ENCODE data around the gene BRI3.
A peak's percentile ranks its signal among the peaks of the same experiment; 100 is the strongest.

Gene BRI3

DNA sequence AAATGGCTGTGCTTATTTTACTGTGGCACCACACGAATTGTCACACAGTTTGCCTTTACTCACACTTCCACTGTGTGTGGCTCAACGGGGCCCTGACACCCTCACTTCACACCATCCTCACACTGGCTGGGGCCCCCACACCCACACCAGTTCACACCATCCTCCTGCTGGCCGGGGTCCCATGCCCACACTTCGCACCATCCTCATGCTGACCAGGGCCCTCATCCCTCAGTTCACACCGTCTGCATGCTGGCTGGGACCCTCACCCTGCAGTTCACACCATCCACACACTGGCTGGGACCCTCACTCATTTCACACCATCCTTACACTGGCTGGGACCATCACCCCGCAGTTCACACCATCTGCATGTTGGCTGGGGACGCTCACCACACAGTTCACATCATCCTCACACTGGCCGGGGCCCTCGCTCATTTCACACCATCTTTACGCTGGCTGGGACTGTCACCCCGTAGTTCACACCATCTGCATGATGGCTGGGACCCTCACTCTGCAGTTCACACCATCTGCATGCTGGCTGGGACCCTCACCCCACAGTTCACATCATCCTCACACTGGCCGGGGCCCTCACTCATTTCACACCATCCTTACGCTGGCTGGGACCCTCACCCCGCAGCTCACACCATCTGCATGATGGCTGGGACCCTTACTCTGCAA is 36.0 kb downstream of the BRI3 start:
- no peak overlapping the region for H3K4me3 ChIP-seq (ENCODE audit: control insufficient read depth, low read depth, low read length)
- TF ChIP-seq, protein P1, sequence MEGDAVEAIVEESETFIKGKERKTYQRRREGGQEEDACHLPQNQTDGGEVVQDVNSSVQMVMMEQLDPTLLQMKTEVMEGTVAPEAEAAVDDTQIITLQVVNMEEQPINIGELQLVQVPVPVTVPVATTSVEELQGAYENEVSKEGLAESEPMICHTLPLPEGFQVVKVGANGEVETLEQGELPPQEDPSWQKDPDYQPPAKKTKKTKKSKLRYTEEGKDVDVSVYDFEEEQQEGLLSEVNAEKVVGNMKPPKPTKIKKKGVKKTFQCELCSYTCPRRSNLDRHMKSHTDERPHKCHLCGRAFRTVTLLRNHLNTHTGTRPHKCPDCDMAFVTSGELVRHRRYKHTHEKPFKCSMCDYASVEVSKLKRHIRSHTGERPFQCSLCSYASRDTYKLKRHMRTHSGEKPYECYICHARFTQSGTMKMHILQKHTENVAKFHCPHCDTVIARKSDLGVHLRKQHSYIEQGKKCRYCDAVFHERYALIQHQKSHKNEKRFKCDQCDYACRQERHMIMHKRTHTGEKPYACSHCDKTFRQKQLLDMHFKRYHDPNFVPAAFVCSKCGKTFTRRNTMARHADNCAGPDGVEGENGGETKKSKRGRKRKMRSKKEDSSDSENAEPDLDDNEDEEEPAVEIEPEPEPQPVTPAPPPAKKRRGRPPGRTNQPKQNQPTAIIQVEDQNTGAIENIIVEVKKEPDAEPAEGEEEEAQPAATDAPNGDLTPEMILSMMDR (conservative IDR thresholded peaks at IDR 0.05; ENCODE audit: control insufficient read depth, insufficient read depth, low read depth, low read length): no peak
- DNase-seq (ENCODE audit: low read depth): no peak

DNA sequence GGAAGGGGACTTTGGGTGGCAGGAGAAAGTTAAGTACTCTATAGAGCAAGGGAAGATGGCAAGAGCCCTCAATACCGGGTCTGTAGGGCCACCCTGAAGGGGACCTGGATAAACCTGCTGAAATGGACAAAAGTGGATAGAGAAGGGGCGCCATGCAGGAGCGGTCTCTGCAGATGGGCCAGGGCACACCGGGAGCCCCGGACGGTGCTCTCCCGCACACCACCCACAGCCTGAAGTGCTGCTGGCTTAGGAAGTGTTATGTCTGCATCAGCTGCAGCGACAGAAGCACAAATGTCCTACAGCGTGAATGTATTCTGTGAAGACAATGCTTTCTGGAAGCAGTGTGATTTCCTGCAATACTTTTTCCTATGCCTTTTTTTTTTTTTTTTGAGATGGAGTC is 37.7 kb downstream of the BRI3 start:
- no peak overlapping the region for H3K4me3 ChIP-seq (ENCODE audit: control insufficient read depth, low read depth, low read length)
- no peak for DNase-seq (ENCODE audit: low read depth)
- TF ChIP-seq, protein P1 (conservative IDR thresholded peaks at IDR 0.05; ENCODE audit: control insufficient read depth, insufficient read depth, low read depth, low read length): no peak

DNA sequence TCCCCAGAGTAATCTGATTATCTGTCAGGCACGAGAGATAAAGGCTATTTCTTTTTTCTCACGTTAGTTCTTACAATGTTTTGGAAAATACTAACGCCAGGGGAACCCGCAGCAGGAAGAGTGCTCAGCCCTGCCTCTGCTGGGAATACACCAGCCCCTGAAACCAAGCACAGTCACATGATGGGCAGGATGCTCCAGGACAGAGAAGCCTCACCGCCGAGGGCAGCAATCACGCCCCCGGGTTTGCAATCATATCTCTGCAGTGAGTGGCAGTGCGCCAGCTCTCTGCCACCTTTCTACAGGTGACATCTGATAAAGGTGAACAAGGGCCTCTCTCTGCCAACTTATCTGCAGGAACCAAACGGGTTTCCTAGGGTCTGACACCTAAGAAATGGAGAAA is 39.8 kb downstream of the BRI3 start:
- no peak for DNase-seq (ENCODE audit: low read depth)
- TF ChIP-seq, protein P1 (conservative IDR thresholded peaks at IDR 0.05; ENCODE audit: control insufficient read depth, insufficient read depth, low read depth, low read length): no peak
- H3K4me3 ChIP-seq (ENCODE audit: control insufficient read depth, low read depth, low read length): no peak overlapping the region

DNA sequence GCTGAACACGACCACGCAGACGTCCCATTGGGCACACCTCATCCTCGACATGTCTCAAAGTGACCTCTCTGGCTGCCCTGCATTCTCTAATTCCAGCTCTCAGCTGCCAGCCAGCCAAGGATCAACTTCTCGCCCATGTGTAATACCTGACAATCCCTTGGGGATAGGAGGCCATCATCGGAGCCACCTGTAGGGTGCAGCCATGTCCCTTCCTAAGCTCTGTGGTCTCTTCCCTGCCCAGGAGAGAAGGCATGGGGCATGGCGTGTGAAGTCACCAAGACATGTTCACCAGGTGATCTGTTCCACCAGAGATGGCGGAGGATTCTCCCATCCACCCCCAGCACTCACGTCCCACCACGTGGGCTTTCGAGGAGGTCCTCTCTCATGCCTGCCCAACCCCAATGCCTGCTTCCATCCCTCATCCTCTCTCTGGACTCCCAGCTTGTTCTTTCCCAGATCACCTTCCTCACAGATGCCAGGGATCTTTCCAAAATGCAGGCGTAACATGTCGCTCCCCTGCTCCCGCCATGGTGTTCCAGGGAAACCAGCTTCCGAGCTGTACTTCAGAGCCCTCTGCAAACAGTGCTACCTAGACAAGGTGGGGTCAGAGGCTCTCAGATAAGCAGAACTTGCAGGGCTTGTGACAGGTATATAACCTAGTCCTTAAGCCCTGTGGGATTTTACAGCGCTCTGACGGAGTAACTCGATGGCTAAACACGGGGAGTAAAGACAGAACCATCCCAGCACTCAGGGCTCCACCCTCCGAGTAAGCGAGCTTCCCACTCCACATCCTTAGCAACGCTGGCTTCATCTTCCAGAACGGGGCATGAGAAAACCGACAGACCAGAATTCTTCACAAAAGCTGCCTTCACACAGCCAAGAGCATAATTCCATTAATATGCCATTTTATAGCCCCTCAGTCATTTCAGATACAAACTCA is 41.1 kb downstream of the BRI3 start:
- no peak for DNase-seq (ENCODE audit: low read depth)
- TF ChIP-seq, protein P1 (conservative IDR thresholded peaks at IDR 0.05; ENCODE audit: control insufficient read depth, insufficient read depth, low read depth, low read length): no peak
- H3K4me3 ChIP-seq (ENCODE audit: control insufficient read depth, low read depth, low read length): no peak overlapping the region

DNA sequence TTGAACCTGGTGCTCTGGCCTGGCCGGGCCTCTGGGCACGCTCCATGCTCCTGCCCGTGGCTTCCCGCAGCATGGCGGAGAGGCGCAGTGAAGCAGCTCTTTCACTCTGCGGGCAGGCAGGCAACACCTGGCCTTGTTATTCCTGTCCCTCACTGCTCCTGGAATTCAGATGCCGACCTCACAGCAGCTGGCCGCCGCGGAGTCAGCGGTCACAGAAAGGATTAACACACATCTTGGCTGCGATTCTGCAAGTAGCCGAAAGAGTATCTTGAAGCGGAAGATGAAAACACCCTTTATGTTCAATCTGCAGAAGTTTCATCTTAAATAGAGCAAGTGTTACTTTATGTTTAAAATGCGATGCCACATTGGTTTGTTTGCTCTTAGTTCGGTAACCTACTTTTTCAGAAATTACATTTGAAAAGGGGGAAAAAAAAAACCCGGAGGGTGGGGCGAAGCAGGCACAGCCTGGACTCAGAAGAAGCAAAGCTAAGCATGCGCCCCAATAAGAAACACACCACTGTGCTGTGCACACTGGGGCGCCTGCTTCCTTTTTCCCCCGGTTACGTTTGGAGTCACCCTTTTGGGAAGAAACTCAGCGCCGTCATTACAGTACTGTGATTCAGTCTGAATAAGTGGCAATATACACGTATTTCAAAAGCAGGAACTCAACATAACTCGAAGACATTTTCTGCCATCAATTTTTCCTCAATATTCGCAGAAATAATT is 42.3 kb downstream of the BRI3 start:
- H3K4me3 ChIP-seq (ENCODE audit: control insufficient read depth, low read depth, low read length): no peak overlapping the region
- TF ChIP-seq, protein P1 (conservative IDR thresholded peaks at IDR 0.05; ENCODE audit: control insufficient read depth, insufficient read depth, low read depth, low read length): no peak
- DNase-seq (ENCODE audit: low read depth): peak; percentile 10

DNA sequence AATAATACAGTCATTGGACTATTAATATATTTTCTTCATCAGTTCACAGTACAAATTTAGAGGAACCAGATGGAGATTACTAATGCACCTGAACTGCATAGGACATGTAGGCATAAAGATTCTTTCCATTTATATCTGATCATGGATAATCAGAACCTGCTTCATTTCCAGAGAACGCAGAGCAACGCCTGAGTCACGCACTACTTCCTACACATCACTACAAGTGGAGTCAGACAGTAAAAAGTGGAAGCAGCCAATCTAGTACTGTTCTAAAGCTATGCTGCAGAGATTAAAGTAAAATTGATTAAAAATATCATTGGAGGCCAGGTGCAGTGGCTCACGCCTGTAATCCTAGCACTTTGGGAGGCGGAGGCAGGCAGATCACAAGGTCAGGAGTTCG is 43.3 kb downstream of the BRI3 start:
- DNase-seq (ENCODE audit: low read depth): no peak
- TF ChIP-seq, protein P1 (conservative IDR thresholded peaks at IDR 0.05; ENCODE audit: control insufficient read depth, insufficient read depth, low read depth, low read length): no peak
- H3K4me3 ChIP-seq (ENCODE audit: control insufficient read depth, low read depth, low read length): no peak overlapping the region

Measured in fibroblast of mammary gland (primary cell).